Adrenal gland (tissue), 5 donors: ENCODE data around the gene KIAA1549.

Experiments
- CTCF ChIP-seq, 6 experiments: fragments of 450-650 bp in 4 of 6; fragments of 200-600 bp in 2 of 6; sonication (generic) in 1 of 6; IDR thresholded peaks; 1 replicate in 5 of 6; 2 replicates in 1 of 6; pipeline versions ENCODE4 v1.5.1 to v1.8.0; 2016 to 2021; ENCODE audit warnings: antibody characterized with exemption in 6 of 6, mild to moderate bottlenecking in 2 of 6, moderate library complexity in 1 of 6
- POLR2A ChIP-seq, 2 donors: fragments of 450-650 bp; IDR thresholded peaks; one replicate each; pipeline ENCODE4 v1.6.1; 2017; ENCODE audit warnings: antibody characterized with exemption in 2 of 2, mild to moderate bottlenecking in 2 of 2, moderate library complexity in 1 of 2
- donor health status: DM: no; HTN: no; CAD: no.

DNA sequence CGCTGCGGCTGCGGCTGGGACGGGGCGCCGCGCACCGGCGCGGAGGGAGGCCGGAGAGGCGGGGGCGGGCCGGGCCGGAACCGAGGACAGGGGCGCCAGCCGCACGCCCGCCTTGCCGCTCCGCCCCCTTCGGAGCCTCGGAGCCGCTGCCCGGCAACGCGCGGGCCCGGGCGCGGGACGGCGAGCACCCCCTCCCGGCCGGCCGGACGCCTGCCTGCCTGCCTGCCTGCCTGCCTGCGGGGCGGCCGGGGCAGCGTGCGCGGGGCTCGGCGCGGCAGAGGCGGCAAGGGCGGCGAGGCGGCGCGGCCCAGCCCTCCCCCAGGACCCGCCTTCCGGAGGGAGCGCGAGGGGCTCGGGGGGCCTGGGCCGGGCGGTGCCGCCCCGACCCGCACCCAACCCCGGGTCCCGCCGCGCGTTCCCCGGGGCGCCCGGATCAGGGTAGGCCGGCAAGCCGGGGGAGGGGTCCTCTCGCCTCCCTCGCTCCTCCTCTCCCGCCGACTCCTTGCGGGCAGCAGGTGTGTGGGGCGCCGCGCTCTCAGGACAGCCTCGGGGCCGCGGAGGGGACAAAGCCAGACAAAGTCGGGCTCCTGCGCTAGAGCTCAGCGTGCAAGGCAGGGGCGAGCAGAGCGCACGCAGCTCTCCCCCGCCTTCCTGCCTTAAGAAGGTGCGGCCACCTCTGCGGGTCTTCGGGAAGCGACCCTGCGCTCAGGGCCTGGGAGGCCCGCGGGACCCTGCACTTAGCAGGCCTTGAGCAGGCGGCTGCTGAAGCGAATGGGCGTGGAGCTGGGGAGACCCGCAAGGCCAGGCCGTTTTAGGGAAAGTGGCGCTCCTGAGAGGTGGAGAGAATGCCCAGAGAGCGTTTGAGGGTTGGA is at the start of gene KIAA1549:
- TF ChIP-seq CTCF (IDR thresholded peaks at IDR 0.05) (peak in 2 of 6 experiments; percentile 46 to 73), POLR2A (IDR thresholded peaks at IDR 0.05) (peak in 1 of 2 donors; percentile 6)
